Measurements from ENCODE around the gene RANBP9.

Gene RANBP9

DNA sequence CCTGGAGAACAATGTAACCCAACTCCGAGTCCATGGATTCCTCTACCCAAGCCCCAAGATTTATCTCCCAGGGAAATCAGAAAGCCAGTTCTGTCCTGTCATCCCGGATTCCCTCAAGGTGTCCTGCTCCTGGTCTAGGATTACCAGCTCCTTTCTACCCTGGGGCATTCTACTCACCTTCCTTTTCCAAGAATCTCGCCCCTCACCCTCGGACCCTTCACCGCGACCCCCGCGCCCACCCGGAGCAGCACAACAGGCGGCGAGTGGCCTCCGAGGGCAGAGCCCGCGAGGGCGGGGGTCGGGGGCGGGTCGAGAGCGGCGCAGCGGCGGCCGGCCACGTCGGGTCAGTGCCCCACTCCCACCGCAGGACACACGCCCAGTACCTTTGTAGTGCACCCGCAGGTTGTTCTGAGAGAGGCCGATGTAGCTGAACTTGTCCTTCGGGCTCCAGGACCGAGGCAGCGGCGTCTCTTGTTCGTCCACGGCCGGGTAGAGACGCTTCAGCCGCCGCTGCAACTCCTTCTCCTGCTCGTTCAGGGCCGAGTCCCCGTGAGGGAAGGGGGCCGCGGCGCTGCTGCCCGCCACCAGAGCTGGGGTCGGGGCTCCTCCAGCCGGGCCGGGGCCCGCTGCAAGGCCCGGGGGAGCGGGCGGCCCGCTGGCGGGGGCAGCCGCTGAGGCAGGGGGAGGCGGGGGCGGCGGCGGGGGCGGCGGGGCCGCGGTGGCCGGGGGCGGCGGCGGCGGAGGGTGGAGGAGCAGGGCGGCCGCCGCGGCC lies 897 bp downstream of the RANBP9 start:
- DNase-seq (ENCODE audit: low read depth), result peak; percentile 52

DNA sequence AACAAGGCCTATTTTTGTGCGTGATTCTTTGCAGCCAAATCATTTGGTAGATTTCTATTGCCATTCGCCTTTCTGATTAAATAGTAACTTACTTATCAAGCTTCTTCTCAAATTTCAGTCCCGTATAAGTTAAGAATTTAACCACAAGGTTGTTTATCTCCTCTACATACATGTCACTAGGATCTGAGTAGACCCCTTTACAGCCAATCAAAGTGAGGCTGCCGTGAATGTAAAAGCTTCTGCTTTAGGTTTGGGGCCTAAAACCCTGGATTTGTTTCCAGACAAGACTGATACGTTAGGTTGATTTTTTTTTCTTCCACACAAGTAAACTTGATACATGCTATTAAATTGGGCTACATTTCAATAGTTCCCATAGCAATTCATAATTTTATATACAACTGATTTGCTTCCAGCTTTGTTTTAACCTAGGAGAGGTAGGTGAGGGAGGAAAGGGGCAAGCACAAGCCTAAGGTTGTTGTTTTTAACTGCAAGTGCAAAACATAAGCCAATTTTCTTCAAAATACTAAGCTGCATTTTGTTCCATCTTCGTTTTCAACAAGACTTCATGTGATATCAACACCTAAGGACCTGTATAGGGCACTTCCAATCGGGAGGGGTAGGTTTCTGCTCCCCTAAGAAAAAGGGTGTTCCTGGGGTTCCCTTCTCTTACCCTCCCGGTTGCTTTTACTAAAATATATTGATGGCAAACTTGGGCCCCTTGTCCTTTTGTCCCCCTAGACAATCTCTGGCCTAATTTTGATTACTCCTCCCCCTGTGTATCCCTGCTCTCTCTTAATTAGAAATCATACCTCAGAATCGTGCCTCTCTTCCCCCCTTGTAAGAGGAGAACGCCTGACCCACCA lies 1.7 kb downstream of the RANBP9 start:
- DNase-seq (ENCODE audit: low read depth), result peak; percentile 71

DNA sequence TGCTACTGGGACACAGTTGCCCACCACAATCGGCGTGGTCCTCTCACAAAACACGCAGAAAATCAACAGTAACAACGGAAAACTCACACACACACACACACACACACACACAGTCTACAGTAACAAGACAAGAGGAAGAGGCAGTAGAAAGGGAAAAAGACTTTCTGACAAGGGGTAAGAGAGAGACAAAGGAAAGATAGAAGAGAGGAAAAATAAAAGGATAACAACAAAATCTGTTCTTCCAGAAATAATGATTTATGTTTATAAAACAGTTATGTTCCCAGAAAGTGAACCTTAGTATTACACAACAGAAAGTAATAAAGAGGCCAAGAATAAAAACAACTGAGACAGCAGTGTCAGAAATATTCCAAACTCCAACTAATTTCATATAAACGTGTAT lies 2.9 kb downstream of the RANBP9 start:
- DNase-seq (ENCODE audit: low read depth), result no peak

DNA sequence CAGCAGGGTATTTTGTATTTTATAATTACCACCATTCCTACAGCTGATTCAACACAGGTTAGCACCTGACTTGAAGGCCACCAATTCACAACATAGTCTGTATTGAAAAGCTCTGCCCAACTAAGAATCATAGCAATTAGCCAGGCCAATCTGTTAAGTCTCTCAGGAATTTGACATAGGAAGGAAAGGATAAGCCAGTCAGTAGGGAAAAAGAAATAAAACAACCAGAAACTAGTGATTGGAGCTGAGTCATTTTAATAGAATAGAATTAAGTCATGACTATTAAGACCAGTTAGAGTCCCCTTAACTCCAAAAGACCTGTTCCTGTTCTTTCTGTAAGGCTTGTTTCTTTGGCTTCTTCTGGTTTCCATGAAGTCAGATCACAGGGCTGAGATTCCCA lies 8.1 kb downstream of the RANBP9 start:
- no peak for DNase-seq (ENCODE audit: low read depth)

DNA sequence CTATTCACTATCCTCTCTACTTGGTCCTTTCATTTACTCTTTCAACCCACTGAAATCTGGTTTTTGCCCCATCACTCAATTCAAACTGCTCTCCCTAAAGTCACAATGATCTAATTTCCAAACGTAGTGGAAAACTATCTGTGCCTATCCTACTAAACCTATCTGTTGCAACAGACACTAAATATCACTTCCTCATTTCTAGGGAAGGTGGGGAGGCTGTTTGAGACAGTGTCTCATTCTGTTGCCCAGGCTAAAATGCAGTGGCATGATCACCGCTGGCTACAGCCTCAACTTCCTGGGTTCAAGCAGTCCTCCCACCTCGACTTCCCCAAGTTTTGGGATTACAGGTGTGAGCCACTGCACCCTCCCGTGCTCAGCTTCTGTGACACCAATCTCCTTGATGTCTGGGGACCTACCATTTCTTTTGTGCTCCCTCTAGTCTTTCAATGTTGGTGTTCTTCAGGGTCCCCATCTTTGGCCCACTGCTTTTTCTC lies 8.8 kb downstream of the RANBP9 start:
- DNase-seq (ENCODE audit: low read depth), result no peak

DNA sequence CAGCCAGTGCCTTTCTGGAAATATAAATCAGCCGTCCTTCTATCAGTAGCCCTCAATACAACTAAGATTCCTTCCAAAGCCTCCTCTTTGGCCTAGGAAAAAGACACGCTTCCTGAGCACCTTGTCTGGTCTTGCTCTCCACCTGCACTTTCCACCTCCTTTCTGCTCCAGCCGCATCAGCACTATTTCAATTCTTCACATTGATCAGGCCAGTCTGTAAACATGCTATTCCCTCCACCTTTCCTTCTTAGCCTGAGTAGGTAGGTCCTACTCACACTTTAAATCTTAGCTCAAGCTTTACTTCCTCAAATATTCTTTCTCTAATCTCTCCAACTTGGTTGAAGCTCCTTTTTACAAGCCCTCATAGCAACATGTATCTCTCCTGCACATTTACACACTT lies 11.4 kb downstream of the RANBP9 start:
- DNase-seq (ENCODE audit: low read depth), result no peak

DNA sequence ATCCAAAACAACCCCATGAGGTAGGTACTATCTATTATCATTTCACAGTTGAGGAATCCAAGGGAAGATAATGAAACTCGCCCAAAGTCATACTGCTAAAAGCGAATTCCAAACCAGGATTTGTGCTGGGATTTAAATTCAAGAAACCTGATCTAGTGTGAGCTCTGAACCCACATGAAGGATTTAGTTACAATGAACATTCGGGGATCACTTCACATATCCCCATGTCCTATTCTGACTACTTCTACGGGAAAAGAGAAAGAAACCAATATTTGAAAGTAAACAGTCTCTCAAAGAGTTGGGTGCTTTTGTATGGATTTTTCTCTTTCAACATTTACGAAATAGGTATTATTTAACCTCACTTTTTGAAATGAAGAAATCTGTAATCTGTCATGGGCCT lies 12.9 kb downstream of the RANBP9 start:
- DNase-seq (ENCODE audit: low read depth), result no peak

DNA sequence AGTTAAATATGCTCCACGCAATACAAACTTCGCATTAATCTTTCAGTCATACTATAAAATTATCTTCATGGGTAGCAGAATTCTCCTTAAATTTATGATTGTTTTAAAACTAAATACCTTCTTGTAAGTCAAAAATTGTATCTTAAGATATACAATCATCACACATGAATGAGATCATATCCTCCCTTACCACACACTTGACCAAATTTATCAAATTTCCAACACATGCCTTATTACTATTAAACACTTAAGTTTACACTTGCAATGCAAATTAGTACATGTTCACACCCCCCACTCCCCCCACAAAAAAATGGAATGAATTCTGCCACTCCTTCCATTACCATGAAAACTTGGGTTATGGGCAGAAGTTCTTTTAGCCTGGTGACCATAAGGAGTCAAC lies 13.8 kb downstream of the RANBP9 start:
- DNase-seq (ENCODE audit: low read depth), result peak; percentile 33

DNA sequence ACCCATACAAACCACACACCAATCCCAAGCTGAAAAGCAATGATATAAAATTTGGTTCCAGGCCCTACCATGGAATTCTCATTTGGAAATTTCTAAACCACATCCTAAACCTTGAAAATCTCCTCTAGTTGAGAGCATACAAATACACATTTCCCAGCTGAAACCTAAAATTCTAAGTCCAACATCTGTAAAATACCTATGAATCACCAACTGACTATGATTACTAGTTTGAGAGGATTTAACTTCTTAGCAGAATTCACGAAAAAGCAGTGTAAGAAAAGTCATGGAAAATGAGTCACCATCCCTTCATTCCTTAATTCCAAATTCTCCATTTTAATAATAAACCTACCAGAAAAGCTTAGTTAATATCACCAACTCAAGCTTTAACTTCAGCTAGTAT lies 15.4 kb downstream of the RANBP9 start:
- peak; percentile 87 for DNase-seq (ENCODE audit: low read depth)

DNA sequence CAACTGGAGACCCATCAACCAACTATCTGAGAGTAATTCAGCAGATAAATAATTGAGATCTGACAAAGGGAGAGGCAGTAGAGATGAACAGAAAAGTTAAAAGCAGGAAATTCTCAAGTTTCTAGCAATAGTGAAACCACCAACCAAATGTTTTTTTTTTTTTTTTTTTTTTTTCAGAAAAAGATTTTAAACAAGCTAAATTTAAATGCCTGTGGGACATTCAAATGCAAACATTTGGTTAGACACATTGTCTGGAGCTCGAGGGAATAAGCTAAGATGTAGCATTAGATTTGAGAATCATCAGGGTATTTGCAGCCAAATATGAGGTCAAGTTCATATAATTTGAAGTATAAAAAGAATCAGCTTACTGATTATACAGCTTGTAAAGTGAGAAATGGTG lies 16.4 kb downstream of the RANBP9 start:
- no peak for DNase-seq (ENCODE audit: low read depth)

DNA sequence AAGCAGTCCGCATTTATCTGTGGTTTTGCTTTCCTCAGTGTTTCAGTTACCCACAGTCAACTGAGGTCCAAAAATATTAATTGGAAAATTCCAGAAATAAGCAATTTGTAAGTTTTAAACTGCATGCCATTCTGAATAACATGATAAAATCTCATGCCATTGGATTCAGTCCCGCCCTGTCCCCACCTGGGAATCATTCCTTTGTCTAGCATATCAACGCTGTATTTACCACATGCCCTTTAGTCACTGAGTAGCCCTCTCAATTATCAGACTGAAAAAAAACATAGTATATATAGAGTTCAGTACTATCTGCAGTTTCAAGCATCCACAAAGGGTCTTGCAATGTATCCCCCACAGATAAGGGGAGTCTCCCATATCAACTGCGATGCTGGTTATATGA lies 17.1 kb downstream of the RANBP9 start:
- no peak for DNase-seq (ENCODE audit: low read depth)

DNA sequence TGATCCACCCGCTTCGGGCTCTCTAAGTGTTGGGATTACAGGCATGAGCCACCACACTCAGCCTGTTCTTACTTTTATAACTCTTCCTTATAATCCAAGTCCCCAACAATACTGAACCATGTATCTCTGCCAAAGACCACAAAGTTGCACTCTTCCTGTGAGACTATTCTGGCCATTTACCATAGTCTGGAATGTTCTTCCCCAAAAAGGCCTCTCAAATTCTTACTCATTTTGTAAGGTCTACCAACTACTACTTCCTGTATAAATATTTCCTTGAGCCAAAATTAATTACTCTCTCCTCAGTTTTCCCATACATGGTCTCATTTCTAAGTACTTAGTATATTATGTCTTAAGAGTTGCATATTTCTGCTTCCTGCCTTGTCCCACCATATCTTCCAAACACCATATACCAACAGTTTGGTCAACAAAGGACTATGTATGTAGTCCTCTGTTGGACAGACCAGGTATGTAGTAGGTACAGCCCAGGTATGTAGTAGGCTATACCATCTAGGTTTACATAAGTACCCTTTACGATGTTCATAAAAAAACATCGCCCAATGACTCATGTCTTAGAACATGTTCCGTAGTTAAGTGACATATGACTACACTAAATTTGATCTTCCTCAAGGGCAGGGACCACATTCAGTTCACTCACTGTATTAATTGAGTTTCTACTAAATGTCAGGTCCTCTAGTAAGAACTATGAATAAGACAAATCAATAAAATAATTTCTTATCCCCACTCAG lies 22.0 kb downstream of the RANBP9 start:
- DNase-seq (ENCODE audit: low read depth), result no peak

DNA sequence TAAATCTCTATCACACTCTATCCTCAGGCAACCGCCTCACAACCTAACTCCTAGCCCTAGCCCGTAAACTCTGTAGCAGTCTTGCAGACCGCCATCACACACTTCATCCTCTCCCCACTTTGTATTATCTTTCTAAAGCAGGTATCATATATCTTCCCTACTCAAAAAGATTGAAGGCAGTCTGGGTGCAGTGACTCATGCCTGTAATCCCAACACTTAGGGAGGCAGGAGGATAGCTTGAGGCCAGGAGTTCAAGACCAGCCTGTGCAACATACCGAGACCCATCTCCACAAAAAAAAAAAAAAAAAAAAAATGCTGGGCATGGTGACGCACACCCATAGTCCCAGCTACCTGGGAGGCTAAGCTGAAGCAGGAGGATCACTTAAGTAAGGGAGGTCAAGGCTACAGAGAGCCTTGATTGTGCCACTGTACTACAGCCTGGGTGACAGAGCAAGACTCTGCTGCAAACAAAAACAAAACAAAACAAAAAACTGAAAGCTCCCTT lies 22.9 kb downstream of the RANBP9 start:
- no peak for DNase-seq (ENCODE audit: low read depth)

DNA sequence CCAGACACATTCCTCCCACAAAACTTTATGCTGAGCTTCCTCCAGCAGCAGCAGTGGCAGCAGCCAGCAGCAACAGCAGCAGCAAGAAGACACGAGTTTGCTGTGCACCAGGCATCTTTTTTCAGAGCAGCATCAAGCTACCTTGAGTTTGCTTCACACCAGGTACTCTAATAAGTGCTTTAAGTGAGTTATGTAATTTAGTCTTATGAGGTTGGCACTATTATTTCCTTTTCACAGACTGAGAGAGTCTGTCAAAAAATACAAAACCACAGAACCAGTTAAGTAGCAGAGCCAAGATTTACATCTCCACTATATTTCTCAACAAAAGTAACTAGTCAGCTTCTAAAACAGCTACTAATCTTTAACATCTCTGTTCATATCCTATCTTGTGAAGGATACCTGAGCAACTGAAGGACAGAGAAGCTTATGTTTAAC lies 23.7 kb downstream of the RANBP9 start:
- DNase-seq (ENCODE audit: low read depth), result no peak

DNA sequence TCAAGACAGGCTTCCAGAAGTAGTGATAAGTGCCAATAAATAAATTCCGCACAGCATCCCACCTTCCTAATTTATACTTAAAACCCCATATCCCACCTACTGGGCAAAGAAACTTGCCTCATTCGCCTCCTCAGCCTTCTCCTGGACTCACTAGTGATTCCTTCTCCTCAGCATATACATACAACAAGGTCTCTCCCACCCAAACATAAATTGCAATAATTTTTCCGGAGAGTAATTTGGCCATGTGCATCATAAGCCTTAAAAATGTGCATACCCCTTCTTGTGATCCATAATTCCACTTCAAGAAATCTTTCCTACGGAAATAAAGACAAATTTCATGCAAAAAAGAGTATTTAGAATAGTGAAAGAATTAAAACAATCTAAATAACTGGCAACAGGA lies 26.8 kb downstream of the RANBP9 start:
- no peak for DNase-seq (ENCODE audit: low read depth)

DNA sequence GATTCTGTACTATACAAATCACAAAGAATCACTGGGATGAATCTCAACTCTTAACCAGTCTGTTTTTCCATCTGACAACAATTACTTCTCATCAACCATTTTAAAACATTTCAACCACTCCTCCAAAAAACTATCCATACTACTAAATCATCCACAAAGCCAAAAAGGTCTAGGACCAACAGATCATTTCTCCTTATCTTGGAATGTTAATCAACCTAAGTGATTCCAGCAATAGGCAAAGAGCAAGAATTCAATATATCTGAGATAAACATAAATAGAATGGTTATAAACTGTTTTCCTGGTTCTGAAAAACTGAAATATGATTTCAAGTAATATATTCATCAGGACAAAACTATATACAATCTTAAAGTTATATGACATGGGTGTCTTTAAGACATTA lies 28.6 kb downstream of the RANBP9 start:
- no peak for DNase-seq (ENCODE audit: low read depth)

DNA sequence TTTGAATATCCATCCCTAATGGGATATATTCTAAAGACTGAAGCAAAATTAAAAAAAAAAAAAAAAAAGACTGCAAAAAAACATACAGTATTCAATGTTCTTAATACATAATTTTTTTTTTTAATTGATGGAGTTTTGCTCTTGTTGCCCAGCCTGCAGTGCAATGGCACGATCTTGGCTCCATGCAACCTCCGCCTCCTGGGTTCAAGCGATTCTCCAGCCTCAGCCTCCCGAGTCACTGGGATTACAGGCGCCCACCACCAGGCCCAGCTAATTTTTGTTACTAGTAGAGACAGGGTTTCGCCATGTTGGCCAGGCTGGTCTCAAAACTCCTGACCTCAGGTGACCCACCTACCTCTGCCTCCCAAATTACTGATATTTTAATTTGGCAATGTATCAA lies 29.3 kb downstream of the RANBP9 start:
- no peak for DNase-seq (ENCODE audit: low read depth)

DNA sequence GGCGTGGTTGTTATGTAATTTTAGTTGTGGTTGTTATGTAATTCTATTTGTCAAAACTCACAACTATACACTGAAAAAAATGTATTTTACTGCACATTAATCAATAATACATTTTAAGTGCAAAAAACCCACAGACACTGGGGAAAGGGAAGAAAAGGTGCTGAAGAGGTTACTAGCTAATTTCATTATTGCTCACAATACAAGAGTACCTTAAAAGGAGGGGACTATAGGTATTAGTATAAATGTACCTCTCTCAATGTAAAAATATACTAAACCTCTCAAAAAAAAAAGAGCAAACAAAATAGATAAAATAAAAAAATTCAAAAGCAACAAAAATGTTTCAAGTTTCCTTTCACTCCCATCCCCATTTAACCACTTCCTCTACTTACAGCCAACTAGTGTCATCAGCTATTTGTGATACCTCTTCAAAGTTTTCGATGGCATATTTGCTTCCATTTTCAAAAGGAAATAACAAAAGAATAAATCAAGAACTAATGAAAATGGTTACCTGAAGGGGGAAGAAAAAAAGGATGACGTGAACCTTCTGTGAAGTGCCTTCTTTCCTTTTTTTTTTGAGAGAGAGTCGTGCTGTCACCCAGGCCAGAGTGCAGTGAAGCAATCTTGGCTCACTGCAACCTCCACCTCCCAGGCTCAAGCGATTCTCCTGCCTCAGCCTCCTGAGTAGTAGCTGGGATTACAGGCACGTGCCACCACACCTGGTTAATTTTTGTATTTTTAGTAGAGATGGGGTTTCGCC lies 30.2 kb downstream of the RANBP9 start:
- DNase-seq (ENCODE audit: low read depth), result no peak

DNA sequence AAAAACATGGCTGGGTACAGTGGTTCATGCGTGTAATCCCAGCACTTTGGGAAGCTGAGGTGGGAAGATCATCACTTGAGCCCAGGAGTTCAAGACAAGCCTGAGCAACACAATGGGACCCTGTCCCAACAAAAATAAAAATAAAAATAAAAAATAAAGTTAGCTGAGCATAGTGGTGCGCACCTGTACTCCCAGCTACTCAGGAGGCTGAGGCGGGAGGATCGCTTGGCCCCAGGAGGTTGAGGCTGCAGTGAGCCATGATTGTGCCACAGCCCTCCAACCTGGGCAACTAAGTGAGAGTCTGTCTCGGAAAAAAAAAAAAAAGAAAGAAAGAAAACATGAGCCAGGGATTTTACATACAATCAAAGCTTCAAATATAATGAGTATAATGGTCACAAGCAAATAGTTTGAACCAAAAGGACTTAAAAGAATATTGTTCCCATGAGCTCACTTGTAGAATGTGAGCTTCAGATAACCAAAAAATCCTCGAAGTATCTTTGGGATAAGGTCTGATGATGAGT lies 31.1 kb downstream of the RANBP9 start:
- no peak for DNase-seq (ENCODE audit: low read depth)

DNA sequence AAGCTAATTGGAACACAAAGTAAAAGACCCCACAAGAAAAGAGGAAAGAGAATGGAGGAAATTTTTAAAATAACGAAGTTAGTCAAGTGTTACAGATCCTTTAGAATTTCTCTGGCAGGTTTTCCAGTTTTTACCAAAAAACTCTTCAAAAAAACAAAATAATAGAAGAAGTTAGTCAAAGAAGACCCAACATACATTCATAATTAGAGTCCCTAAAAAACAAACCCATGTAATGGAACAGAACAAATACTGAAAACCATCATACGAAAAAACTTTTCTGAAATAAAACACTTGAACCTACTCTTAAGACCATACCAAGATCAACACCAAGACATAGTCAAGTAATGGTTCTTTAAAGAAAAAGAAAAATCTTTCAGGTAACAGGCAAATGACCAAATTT lies 31.6 kb downstream of the RANBP9 start:
- DNase-seq (ENCODE audit: low read depth), result no peak

DNA sequence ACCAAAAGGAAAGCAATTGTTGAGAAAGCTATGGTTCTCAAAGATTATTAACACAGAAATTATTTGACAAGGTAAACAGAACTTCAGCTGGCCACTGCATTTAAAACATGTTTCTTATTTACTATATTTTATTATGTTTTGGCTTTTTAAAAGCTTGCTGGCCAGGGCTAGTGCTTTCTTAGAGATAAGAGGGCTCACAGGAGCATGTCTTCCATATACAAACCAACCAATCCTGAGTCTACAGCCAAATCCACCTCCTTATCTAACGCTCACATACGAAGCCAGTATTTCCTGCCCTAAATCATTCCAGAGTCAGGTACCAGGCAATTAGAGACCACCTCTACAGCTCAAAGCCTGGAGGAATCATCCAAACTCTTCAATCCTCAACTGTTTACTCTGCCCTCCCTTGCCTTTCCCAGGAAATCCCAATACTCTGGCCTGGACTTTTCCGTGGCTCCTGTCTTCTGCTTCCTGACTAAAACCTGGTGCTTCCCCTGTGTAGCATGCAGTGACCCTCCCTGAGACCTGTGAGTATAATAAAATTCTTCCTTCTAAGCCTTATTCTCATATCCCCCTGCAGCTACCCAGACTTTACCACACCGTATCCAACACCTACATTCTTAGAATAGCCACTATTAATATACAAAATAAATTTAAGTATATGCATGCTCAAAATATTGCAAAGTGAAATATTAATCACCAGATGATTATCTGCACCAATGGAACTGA lies 33.2 kb downstream of the RANBP9 start:
- no peak for DNase-seq (ENCODE audit: low read depth)

Measured in ELR (cell line).